Osteocyte (in vitro differentiated cells): ENCODE results near the gene MON2. TPM values are rescaled to one million over a fixed set of nuclear protein-coding genes. Genes with fewer than 3 reads are reported as not detected.

Experiments used
- DNase-seq: peaks from one replicate; pipeline ENCODE4 v3.0.0; 2021; ENCODE audit warnings: mixed read lengths; ENCODE audit not compliant: unreplicated experiment; ENCODE audit errors: extremely low spot score
- H3K27ac Mint-ChIP-seq: one replicate; pipeline ENCODE4 v1.8.0; 2021; ENCODE audit warnings: mild to moderate bottlenecking, mixed read lengths; ENCODE audit not compliant: unreplicated experiment
- H3K27me3 Mint-ChIP-seq: one replicate; pipeline ENCODE4 v1.8.0; 2021; ENCODE audit warnings: mixed read lengths; ENCODE audit not compliant: unreplicated experiment
- H3K36me3 Mint-ChIP-seq: one replicate; pipeline ENCODE4 v1.8.0; 2021; ENCODE audit warnings: mixed read lengths; ENCODE audit not compliant: unreplicated experiment
- H3K4me1 Mint-ChIP-seq: one replicate; pipeline ENCODE4 v1.8.0; 2021; ENCODE audit warnings: mixed read lengths; ENCODE audit not compliant: unreplicated experiment
- H3K4me3 Mint-ChIP-seq: one replicate; pipeline ENCODE4 v1.8.0; 2021; ENCODE audit warnings: mild to moderate bottlenecking, moderate library complexity, mixed read lengths; ENCODE audit not compliant: unreplicated experiment
- H3K9me3 Mint-ChIP-seq: one replicate; pipeline ENCODE4 v1.8.0; 2021; ENCODE audit warnings: mixed read lengths; ENCODE audit not compliant: unreplicated experiment
- total RNA-seq: library from RNA; stranded (reverse); gene quantifications from 2 replicates; pipeline ENCODE4 v1.2.1, GENCODE V29; 2021
- TF ChIP-seq, protein P1 (sequence below): fragments of 200-600 bp; sonication (generic); IDR thresholded peaks from 2 replicates; pipeline ENCODE4 v1.5.0; 2021; ENCODE audit warnings: antibody characterized with exemption, mild to moderate bottlenecking, moderate library complexity

The MON2 gene
- total RNA-seq, 1 donor from 2014 or later, result 53.4 TPM

DNA sequence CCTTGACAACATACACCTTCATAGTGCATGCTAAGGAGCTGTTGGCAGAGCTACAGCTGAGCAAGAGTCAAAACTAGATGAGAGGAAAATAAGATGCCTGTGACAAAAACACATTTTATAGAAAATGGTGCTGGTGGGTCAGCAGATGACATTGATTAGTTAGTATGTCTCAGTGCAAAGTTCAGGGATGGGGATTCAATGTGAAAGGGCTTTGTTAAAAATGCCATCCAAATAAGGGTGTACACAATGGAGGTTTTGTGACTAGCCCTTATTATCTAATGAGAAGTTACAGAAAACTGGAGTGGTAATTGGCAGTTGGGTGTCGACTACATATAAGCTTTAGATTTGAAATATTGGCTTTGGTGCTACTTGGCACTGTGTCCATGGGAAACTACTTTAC, 169.0 kb downstream of the MON2 start:
- no peak overlapping the region for H3K4me3 Mint-ChIP-seq
- H3K27me3 Mint-ChIP-seq, result no peaks in the 10 kb centered on the region
- TF ChIP-seq, protein P1, sequence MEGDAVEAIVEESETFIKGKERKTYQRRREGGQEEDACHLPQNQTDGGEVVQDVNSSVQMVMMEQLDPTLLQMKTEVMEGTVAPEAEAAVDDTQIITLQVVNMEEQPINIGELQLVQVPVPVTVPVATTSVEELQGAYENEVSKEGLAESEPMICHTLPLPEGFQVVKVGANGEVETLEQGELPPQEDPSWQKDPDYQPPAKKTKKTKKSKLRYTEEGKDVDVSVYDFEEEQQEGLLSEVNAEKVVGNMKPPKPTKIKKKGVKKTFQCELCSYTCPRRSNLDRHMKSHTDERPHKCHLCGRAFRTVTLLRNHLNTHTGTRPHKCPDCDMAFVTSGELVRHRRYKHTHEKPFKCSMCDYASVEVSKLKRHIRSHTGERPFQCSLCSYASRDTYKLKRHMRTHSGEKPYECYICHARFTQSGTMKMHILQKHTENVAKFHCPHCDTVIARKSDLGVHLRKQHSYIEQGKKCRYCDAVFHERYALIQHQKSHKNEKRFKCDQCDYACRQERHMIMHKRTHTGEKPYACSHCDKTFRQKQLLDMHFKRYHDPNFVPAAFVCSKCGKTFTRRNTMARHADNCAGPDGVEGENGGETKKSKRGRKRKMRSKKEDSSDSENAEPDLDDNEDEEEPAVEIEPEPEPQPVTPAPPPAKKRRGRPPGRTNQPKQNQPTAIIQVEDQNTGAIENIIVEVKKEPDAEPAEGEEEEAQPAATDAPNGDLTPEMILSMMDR, result no peak
- H3K9me3 Mint-ChIP-seq, result no peaks in the 10 kb centered on the region
- peaks cover 20% of the 10 kb centered on the region for H3K4me1 Mint-ChIP-seq
- H3K27ac Mint-ChIP-seq, result no peak overlapping the region
- H3K36me3 Mint-ChIP-seq, result no peaks in the 10 kb centered on the region
- no peak for DNase-seq

DNA sequence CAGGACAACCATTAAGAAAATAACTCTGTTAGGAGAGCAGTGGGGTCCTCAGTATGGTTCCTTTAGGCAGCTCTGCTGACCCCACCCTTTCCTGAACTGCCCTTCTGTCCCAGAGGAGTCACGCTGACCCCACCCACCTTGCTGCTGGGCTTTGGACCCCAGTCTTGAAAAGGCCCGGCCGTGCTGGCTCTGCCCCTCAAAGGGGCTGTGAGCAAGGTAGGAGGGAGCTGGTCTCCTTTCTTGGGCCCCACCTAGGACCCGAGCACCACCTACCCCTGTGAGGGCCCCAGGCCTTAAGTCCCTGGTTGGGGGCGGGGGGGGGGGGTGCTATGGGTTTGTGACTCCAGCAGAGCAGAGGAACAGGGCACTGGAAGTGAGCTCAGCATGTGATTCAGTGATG, 171.1 kb downstream of the MON2 start:
- no peak overlapping the region for H3K4me3 Mint-ChIP-seq
- TF ChIP-seq, protein P1, result no peak

DNA sequence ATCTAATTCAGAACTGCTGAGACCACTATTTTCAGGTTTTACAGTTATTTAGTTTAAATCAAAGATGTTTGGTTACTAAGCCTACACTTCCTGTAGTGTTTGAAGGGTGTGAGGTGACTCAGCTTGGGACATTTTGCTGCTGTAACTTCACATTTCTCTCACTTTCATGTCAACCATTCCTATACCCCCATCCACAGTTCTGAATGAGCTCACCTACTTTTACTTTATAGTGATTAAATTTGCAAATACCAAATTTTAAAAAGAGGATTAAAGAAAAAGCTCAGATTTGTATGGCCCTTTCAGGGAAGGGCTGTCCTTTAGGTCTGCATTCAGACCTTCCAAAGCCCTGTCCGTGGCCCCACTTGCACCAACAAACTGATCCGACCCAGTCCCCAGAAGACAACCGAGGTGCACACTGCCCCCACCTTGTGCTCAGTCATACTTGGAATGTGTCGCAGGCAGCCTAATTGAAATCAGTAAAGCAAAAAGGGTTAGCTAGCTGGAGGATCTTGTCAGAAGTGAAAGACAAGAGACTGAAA, 174.4 kb downstream of the MON2 start:
- Mint-ChIP-seq H3K27me3 (no peaks in the 10 kb centered on the region), H3K9me3 (no peaks in the 10 kb centered on the region), H3K4me1 (peaks cover 14% of the 10 kb centered on the region), H3K27ac (peak overlapping the region; percentile 46), H3K36me3 (peaks cover 21% of the 10 kb centered on the region), H3K4me3 (no peak overlapping the region)
- no peak for DNase-seq
- TF ChIP-seq, protein P1, result no peak

More for the DNA sequence above, 171.1 kb downstream of the MON2 start:
- no peak overlapping the region for H3K27ac Mint-ChIP-seq
- peaks cover 19% of the 10 kb centered on the region for H3K4me1 Mint-ChIP-seq
- no peaks in the 10 kb centered on the region for H3K9me3 Mint-ChIP-seq
- no peaks in the 10 kb centered on the region for H3K27me3 Mint-ChIP-seq
- DNase-seq, result no peak
- H3K36me3 Mint-ChIP-seq, result no peaks in the 10 kb centered on the region

DNA sequence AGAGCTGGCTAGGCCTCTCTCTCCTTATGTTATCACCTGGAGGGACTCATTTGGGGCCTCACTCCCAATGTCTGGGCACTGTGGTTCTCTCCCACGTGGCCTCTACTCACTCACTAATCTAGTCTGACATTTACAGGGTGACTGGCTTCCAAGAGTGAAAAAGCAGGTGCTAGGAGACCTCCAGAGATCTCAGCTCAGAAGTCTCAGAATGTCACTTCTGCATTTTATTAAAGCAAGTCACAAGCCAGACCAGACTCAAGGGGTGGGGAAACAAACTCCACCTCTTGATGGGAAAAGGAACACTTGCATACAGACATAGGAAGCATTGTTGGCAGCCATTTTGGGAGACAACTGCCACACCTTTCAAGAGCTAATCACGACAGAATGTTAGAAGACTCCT, 175.9 kb downstream of the MON2 start:
- Mint-ChIP-seq H3K27me3 (no peaks in the 10 kb centered on the region), H3K4me3 (no peak overlapping the region), H3K4me1 (peaks cover 15% of the 10 kb centered on the region), H3K36me3 (peaks cover 35% of the 10 kb centered on the region), H3K9me3 (no peaks in the 10 kb centered on the region), H3K27ac (no peak overlapping the region)
- DNase-seq, result no peak
- TF ChIP-seq, protein P1, result no peak

DNA sequence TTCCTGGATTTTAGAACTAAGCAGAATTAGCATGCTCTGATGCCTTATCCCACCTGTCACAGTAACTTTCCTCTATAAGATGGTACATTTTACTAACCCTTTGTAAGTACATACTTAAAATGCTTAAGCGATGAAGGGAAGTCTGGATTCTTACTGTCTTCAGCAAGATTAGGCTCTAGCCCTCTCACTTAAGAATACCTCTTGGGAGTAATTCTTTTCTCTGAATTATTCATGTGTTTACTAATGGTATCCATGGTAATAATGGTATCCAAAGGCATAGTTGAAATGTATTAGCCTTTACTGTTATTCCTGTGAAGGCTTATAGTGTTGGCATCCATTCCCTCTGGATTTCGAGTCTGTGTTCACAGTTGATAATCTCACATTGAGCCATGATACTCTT, 176.9 kb downstream of the MON2 start:
- H3K4me1 Mint-ChIP-seq, result peaks cover 17% of the 10 kb centered on the region
- TF ChIP-seq, protein P1, result no peak
- H3K36me3 Mint-ChIP-seq, result peaks cover 45% of the 10 kb centered on the region
- H3K27ac Mint-ChIP-seq, result no peak overlapping the region
- H3K4me3 Mint-ChIP-seq, result no peak overlapping the region
- no peaks in the 10 kb centered on the region for H3K9me3 Mint-ChIP-seq
- no peak for DNase-seq
- H3K27me3 Mint-ChIP-seq, result no peaks in the 10 kb centered on the region
